Heart left ventricle (tissue), 13 donors: ENCODE data around the gene PER2.

Experiments used
- POLR2A ChIP-seq, 2 donors: fragments of 450-650 bp; IDR thresholded peaks; one replicate each; pipeline ENCODE4 v1.6.1; 2017; ENCODE audit warnings: antibody characterized with exemption in 2 of 2, mild to moderate bottlenecking in 2 of 2, moderate library complexity in 2 of 2
- TF ChIP-seq, protein P1 (sequence below), 12 donors: fragments of 200-600 bp; sonication (generic) in 4 of 12; IDR thresholded peaks; one replicate each; pipeline versions ENCODE4 v1.5.0 to v1.8.0; 2018 to 2022; ENCODE audit warnings: antibody characterized with exemption in 12 of 12, mild to moderate bottlenecking in 5 of 12
- donor health status: ischemic (EF 13 %, LVEDD 7.1; RV severe dilation, severe dysfunction).
- donor health status: DM: no; HTN: yes; CAD: no.
- donor health status: DM: no; HTN: no; CAD: no.
- donor health status: ischemic (EF 25% LVEDD 6.9; RV normal size, moderate dysfunction).
- donor health status: ischemic (EF 25% LVEDD 5.7; RV mildly dilated, moderate dysfunction).
- donor health status: ischemic (EF 35%, LVEDD 5.7; RV mildly dilated, moderate dysfunction).
- donor health status: nonischemic (EF 11% LVEDD 7.7; RV severe dilation, severe dysfunction).
- donor health status: DM: yes; HTN: yes; CAD: no.
- donor health status: PGD.
- donor health status: ischemic (EF 29% LVEDD 5.4; RV normal size, mild dysfunction).
- donor health status: nonischemic (EF 23%, LVEDD 6.1; RV moderate dilation, normal function).

DNA sequence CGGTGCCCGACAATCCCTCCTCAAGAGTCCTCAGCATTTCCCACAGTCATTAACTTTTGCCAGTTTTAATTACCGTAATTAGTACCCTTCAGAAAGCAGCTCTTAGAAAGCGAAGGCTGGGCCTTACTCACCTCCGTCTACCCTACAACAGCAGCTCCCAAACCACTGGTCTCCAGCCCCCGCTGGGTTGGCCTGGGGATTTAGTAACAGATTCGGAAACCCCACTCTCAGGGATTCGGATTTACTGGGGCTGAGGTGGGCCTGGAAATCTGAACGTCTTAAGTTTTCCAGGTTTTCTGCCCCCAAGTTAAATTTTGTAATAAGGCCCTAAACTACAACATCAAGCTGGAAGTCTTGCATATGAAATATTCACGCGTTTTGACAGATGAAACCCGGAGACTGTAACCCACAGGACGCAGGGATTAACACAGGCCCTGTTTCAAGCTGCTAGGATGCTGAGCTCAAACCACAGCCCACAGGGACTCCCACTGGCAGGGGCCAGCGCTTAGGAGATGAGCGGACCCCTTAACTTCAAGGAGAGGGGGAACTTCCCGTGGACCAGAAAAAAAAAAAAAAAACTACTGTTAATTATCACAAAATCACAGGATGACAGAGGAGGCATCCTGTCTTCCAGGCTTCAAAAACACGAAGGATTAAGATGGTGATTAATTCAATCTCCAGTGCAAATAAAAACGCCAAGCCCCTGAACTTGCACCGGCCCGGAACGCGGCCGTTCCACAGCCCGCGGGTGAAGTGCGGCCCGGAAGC is 85.9 kb downstream of the PER2 start:
- TF ChIP-seq, protein P1, sequence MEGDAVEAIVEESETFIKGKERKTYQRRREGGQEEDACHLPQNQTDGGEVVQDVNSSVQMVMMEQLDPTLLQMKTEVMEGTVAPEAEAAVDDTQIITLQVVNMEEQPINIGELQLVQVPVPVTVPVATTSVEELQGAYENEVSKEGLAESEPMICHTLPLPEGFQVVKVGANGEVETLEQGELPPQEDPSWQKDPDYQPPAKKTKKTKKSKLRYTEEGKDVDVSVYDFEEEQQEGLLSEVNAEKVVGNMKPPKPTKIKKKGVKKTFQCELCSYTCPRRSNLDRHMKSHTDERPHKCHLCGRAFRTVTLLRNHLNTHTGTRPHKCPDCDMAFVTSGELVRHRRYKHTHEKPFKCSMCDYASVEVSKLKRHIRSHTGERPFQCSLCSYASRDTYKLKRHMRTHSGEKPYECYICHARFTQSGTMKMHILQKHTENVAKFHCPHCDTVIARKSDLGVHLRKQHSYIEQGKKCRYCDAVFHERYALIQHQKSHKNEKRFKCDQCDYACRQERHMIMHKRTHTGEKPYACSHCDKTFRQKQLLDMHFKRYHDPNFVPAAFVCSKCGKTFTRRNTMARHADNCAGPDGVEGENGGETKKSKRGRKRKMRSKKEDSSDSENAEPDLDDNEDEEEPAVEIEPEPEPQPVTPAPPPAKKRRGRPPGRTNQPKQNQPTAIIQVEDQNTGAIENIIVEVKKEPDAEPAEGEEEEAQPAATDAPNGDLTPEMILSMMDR (IDR thresholded peaks at IDR 0.05): no peak
- TF ChIP-seq POLR2A (IDR thresholded peaks at IDR 0.05): no peak
